Measurements from ENCODE around the gene DLGAP3.

Gene DLGAP3

GRCh38 chr1:34851431-34852105, 77.9 kb downstream of the DLGAP3 start:
- H3K9me3 ChIP-seq, result no peaks in the 10 kb centered on the region
- intact Hi-C loops (cut with DNase I; ENCODE audit: low total_unique reads), result loop anchor here (2.0 kb wide), 1 partner anchor 65 kb away; no protein-coding TSS in a partner anchor
- no peaks in the 10 kb centered on the region for H3K27me3 ChIP-seq
- H3K4me3 ChIP-seq, result peak overlapping the region in 1 of 2 donors; percentile 27
- no peak for TF ChIP-seq CTCF (IDR thresholded peaks at IDR 0.05)
- peak; percentile 85 to 96 for DNase-seq
- peaks cover 9 to 77% (median 47%) of the 10 kb centered on the region in 4 donors for H3K4me1 ChIP-seq
- H3K36me3 ChIP-seq, result peaks cover 16 to 26% (median 20%) of the 10 kb centered on the region in 3 donors
- peak overlapping the region; percentile 75 to 79 for H3K27ac ChIP-seq

GRCh38 chr1:34850382-34850781, 79.1 kb downstream of the DLGAP3 start:
- H3K9me3 ChIP-seq, result no peaks in the 10 kb centered on the region
- no peak for TF ChIP-seq CTCF (IDR thresholded peaks at IDR 0.05)
- intact Hi-C loops (cut with DNase I; ENCODE audit: low total_unique reads), result no loop called here
- DNase-seq, result no peak
- H3K4me3 ChIP-seq, result no peak overlapping the region
- H3K4me1 ChIP-seq, result peaks cover 9 to 84% (median 51%) of the 10 kb centered on the region in 4 donors
- H3K27me3 ChIP-seq, result no peaks in the 10 kb centered on the region
- peaks cover 12 to 19% (median 14%) of the 10 kb centered on the region in 3 donors for H3K36me3 ChIP-seq
- peak overlapping the region; percentile 75 to 79 for H3K27ac ChIP-seq

GRCh38 chr1:34847094-34847493, 82.4 kb downstream of the DLGAP3 start:
- no peak for DNase-seq
- intact Hi-C loops (cut with DNase I; ENCODE audit: low total_unique reads), result no loop called here
- no peak for TF ChIP-seq CTCF (IDR thresholded peaks at IDR 0.05)
- Histone ChIP-seq H3K4me3 (no peak overlapping the region), H3K36me3 (no peaks in the 10 kb centered on the region), H3K27ac (peak overlapping the region; percentile 21 to 39), H3K9me3 (no peaks in the 10 kb centered on the region), H3K27me3 (no peaks in the 10 kb centered on the region), H3K4me1 (peaks cover 9 to 87% (median 51%) of the 10 kb centered on the region in 4 donors)

- Histone ChIP-seq H3K4me1 (peaks cover 6 to 79% (median 43%) of the 10 kb centered on the region in 4 donors), H3K4me3 (no peak overlapping the region), H3K36me3 (no peaks in the 10 kb centered on the region), H3K27me3 (no peaks in the 10 kb centered on the region), H3K9me3 (no peaks in the 10 kb centered on the region), H3K27ac (peak overlapping the region in 1 of 2 donors; percentile 27)
- no peak for TF ChIP-seq CTCF (IDR thresholded peaks at IDR 0.05)
- intact Hi-C loops (cut with DNase I; ENCODE audit: low total_unique reads), result no loop called here
- no peak for DNase-seq
Measured at GRCh38 chr1:34846265-34846664, 83.2 kb downstream of the DLGAP3 start.

GRCh38 chr1:34845131-34845901, 84.1 kb downstream of the DLGAP3 start:
- Histone ChIP-seq H3K4me1 (peaks cover 6 to 73% (median 36%) of the 10 kb centered on the region in 4 donors), H3K27me3 (no peaks in the 10 kb centered on the region), H3K36me3 (no peaks in the 10 kb centered on the region), H3K27ac (peak overlapping the region in 1 of 2 donors; percentile 27), H3K4me3 (no peak overlapping the region), H3K9me3 (no peaks in the 10 kb centered on the region)
- intact Hi-C loops (cut with DNase I; ENCODE audit: low total_unique reads), result no loop called here
- peak in 1 of 2 donors; percentile 45 for DNase-seq
- no peak for TF ChIP-seq CTCF (IDR thresholded peaks at IDR 0.05)
